ENCODE data around the gene DOC2B.
A peak's percentile ranks its signal among the peaks of the same experiment; 100 is the strongest.

Gene DOC2B

GRCh38 chr17:160336-160735, 21.1 kb downstream of the DOC2B start:
- DNase-seq: no peak

GRCh38 chr17:159609-160008, 21.8 kb downstream of the DOC2B start:
- DNase-seq: no peak

GRCh38 chr17:158379-158778, 23.1 kb downstream of the DOC2B start:
- DNase-seq: no peak

GRCh38 chr17:157901-158300, 23.5 kb downstream of the DOC2B start:
- DNase-seq: no peak

- no peak for DNase-seq
These were observed 24.5 kb downstream of the DOC2B start for GRCh38 chr17:156946-157345.

- DNase-seq: no peak
These were observed 25.3 kb downstream of the DOC2B start for GRCh38 chr17:156094-156621.

GRCh38 chr17:155576-155975, 25.9 kb downstream of the DOC2B start:
- no peak for DNase-seq

GRCh38 chr17:153851-154250, 27.6 kb downstream of the DOC2B start:
- no peak for DNase-seq

- DNase-seq: no peak
These were observed 28.5 kb downstream of the DOC2B start for GRCh38 chr17:152860-153420.

GRCh38 chr17:151886-152859, 29.3 kb downstream of the DOC2B start:
- no peak for DNase-seq

GRCh38 chr17:151004-151403, 30.4 kb downstream of the DOC2B start:
- DNase-seq: no peak

- DNase-seq: no peak
These were observed 31.4 kb downstream of the DOC2B start for GRCh38 chr17:149897-150584.

GRCh38 chr17:149231-149630, 32.2 kb downstream of the DOC2B start:
- DNase-seq: no peak

- no peak for DNase-seq
These were observed 32.7 kb downstream of the DOC2B start for GRCh38 chr17:148757-149156.

- no peak for DNase-seq
These were observed 33.4 kb downstream of the DOC2B start for GRCh38 chr17:147796-148740.

- no peak for DNase-seq
These were observed 34.3 kb downstream of the DOC2B start for GRCh38 chr17:146983-147761.

- no peak for DNase-seq
These were observed 34.9 kb downstream of the DOC2B start for GRCh38 chr17:146546-146945.

GRCh38 chr17:145671-146541, 35.5 kb downstream of the DOC2B start:
- DNase-seq: no peak

- no peak for DNase-seq
These were observed 36.3 kb downstream of the DOC2B start for GRCh38 chr17:144936-145670.

GRCh38 chr17:143785-144281, 37.6 kb downstream of the DOC2B start:
- peak; percentile 15 to 29 for DNase-seq
